HG02852 (cell line): ENCODE results near the gene RELN.

Experiments used
- ATAC-seq: cut with Tn5 transposase; IDR thresholded peaks from one replicate; pipeline ENCODE4 v1.9.1; 2021; ENCODE audit warnings: mild to moderate bottlenecking, moderate library complexity; ENCODE audit not compliant: unreplicated experiment

The RELN gene

DNA sequence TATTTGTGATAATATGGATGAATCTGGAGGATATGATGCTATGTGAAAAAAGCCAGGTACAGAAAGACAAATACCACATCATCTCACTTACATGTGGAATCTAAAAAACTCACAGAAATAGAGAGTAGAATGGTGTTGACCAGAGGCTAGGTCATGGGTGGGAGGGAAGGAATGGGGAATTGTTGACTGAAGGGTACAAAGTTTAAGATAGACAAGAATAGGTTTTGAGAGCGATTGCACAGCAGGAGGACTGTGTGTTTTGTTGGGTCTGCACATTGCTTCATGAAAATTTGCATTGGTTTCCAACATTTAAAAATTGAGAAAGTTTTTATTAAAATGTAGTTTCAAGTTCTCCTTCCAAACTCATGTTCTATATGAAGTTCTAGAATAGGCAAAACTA, 551.8 kb downstream of the RELN start:
- no peak for ATAC-seq

DNA sequence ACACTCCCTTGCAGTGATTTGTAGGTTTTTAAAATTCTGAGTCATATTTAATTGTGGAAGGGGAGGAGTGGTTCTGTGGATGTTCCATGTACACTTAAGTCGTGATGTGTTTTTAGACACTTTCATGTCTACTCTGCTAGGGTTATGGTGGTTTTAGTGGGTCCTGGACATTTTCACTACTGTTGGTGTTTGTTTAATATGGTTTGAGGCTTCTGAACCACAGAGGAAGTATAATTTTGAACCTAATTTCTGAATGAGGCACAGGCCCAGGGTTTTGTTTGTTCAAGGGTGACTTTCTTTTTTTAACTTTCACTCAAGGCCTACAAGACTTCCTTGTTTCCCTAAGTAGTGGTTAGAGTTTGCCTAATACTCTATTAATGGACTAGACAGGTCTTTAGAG, 556.7 kb downstream of the RELN start:
- peak; percentile 96 for ATAC-seq

DNA sequence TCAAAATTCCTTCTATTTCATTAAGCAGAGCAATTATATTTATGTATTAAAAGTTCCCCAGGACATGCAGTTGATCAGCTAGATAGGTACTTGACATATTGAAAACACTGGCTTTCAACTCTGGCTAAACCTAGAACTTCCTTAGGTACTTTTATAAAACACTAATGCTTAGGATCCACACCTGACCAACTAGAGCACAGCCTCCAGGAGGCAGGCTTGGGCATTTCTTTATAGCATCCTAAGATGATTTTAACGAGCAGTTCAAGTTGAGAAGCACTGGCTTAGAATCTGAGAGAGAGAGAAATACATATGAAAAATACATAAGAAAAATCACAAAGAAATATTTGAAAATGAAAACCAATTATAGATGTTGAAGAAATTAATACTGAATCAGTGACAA, 564.3 kb downstream of the RELN start:
- no peak for ATAC-seq

DNA sequence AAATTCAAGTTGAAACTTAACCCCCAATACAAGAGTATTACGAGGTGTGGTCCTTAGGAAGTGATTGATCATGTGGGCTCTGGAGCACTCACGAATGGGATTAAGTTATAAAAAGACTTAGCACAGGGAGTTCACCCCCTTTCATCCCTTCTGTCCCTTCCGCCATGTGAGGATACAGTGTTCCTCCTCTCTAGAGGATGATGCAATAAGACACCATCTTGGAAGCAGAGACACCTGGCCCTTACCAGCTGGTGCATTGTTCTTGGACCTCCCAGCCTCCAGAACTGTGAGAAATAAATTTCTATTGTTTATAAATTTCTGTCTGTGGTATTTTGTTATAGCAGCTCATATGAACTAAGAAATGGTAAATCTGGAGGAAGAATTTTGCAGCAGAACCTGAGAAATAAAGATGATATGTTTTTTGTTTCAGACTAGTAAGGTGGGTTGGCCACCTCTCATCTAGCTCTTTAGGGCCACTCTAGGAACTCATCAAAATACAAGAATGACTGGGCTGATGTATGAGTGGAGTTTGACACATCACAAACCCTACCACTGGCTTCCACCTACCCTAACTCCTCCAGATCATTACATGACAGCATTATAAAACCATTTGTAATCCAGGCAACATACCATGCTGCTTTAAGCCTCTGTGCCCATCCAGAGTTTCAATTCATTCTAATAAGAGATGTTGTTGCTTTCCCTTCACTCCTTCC, 565.8 kb downstream of the RELN start:
- no peak for ATAC-seq
